ENCODE results near the gene DNAJB1.

DNA sequence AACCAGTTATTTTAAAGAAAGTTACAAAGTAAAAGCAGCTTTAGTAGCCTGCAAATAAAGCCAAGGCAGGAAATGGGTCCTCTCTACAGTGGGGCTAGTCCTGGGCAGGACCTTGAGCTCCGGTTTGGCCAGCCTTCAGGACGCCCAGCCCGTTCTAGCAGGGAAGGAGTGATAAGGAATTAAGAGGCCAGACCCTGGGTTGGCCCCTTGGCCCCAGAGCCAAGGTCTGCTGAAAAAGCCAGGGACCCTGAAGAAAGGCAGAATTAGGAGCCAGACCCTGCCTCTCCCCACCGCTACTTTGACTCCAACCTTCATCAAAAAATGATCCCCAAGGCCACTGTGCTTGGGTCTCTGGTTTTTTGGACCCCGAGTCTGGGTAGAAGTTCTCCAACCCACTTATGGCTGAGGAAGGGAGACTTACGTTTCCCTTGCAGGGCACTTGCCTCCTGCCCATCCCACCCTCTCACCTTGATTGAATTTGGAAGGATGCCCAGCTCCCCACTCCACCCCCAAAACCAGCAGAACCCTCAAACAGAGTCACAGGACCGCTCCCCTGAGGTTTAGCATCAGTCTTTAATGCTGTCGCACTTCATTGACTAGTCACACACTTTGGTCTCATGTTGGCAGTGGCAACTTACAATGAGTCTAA lies 3.9 kb downstream of the DNAJB1 start:
- no peak for TF ChIP-seq POLR2A (IDR thresholded peaks at IDR 0.05)
- TF ChIP-seq CTCF (IDR thresholded peaks at IDR 0.05 in 4 of 5, conservative IDR thresholded peaks at IDR 0.05 in 1 of 5) = no peak
